OCI-LY1 (cell line): Measurements from ENCODE around the gene PTPRM.

Experiments used
- H2AFZ ChIP-seq: fragments of 200-600 bp; sonication (generic), shearing (Covaris generic); 2 replicates; pipeline ENCODE4 v1.6.0; 2014; ENCODE audit warnings: antibody characterized with exemption, mild to moderate bottlenecking, low read length
- H3F3A ChIP-seq: fragments of 200-600 bp; sonication (generic), shearing (Covaris generic); 2 replicates; pipeline ENCODE4 v1.6.0; 2014; ENCODE audit warnings: mild to moderate bottlenecking, antibody characterized with exemption, low read length, moderate library complexity; ENCODE audit not compliant: insufficient read depth
- H3K27ac ChIP-seq: fragments of 200-600 bp; sonication (generic); 2 replicates; pipeline ENCODE4 v1.5.1; 2014; ENCODE audit warnings: low read length, mixed run types, mild to moderate bottlenecking, low read depth; ENCODE audit not compliant: poor library complexity, severe bottlenecking
- H3K27me3 ChIP-seq: fragments of 200-600 bp; sonication (generic); 2 replicates; pipeline ENCODE4 v1.6.0; 2014; ENCODE audit warnings: antibody characterized with exemption, mild to moderate bottlenecking, low read length, moderate library complexity; ENCODE audit not compliant: insufficient read depth
- H3K36me3 ChIP-seq: fragments of 200-600 bp; sonication (generic); 2 replicates; pipeline ENCODE4 v1.6.1; 2014; ENCODE audit warnings: mild to moderate bottlenecking, antibody characterized with exemption, low read length, moderate library complexity, mixed read lengths; ENCODE audit not compliant: insufficient read depth
- H3K4me1 ChIP-seq: fragments of 200-600 bp; sonication (generic); 2 replicates; pipeline ENCODE4 v1.5.1; 2014; ENCODE audit warnings: mild to moderate bottlenecking, low read length, moderate library complexity; ENCODE audit not compliant: insufficient read depth, severe bottlenecking
- H3K4me2 ChIP-seq: fragments of 200-600 bp; sonication (generic), shearing (Covaris generic); 2 replicates; pipeline ENCODE4 v1.6.1; 2014; ENCODE audit warnings: low read length
- H3K4me3 ChIP-seq: fragments of 200-600 bp; sonication (generic); 2 replicates; pipeline ENCODE4 v1.5.1; 2014; ENCODE audit warnings: low read length, low read depth, mild to moderate bottlenecking, mixed read lengths; ENCODE audit not compliant: poor library complexity, severe bottlenecking
- H3K79me2 ChIP-seq: fragments of 200-600 bp; shearing (Covaris generic); 2 replicates; pipeline ENCODE4 v1.6.1; 2016; ENCODE audit warnings: mixed run types, low read length, mixed read lengths; ENCODE audit not compliant: insufficient read depth
- H3K9ac ChIP-seq: fragments of 200-600 bp; sonication (generic), shearing (Covaris generic); 2 replicates; pipeline ENCODE4 v1.6.1; 2014; ENCODE audit warnings: mild to moderate bottlenecking, low read length, mixed read lengths
- H3K9me2 ChIP-seq: fragments of 200-600 bp; sonication (generic), shearing (Covaris generic); 2 replicates; pipeline ENCODE4 v1.6.1; 2014; ENCODE audit warnings: low read depth, mild to moderate bottlenecking, low read length, mixed read lengths
- H3K9me3 ChIP-seq: fragments of 200-600 bp; shearing (Covaris generic); 2 replicates; pipeline ENCODE4 v1.6.1; 2014; ENCODE audit warnings: low read length, mixed read lengths
- H4K20me1 ChIP-seq: fragments of 200-600 bp; sonication (generic), shearing (Covaris generic); 2 replicates; pipeline ENCODE4 v1.6.0; 2016; ENCODE audit warnings: mild to moderate bottlenecking, low read length; ENCODE audit not compliant: insufficient read depth
- CTCF ChIP-seq: fragments of 200-600 bp; sonication (generic), shearing (Covaris generic); IDR thresholded peaks from 2 replicates; pipeline ENCODE4 v1.5.1; 2017; ENCODE audit warnings: mild to moderate bottlenecking, antibody characterized with exemption, low read length, moderate library complexity, mixed read lengths
- EZH2 ChIP-seq: fragments of 200-600 bp; sonication (generic), shearing (Covaris generic); IDR thresholded peaks from 2 replicates; pipeline ENCODE4 v1.8.0; 2017; ENCODE audit warnings: borderline replicate concordance, mixed run types, mild to moderate bottlenecking, antibody characterized with exemption, low read length, moderate library complexity, mixed read lengths

PTPRM gene

GRCh38 chr18:8242151-8242696 lies 675.1 kb downstream of the PTPRM start:
- H2AFZ ChIP-seq, result no peak overlapping the region
- TF ChIP-seq CTCF (no peak), EZH2 (no peak)
- no peak overlapping the region for H3K4me2 ChIP-seq
- H3K9me2 ChIP-seq, result no peaks in the 10 kb centered on the region
- no peaks in the 10 kb centered on the region for H3K36me3 ChIP-seq
- H3K79me2 ChIP-seq, result no peaks in the 10 kb centered on the region
- no peak overlapping the region for H3K4me3 ChIP-seq
- H4K20me1 ChIP-seq, result no peaks in the 10 kb centered on the region
- no peaks in the 10 kb centered on the region for H3F3A ChIP-seq
- no peaks in the 10 kb centered on the region for H3K27me3 ChIP-seq
- no peak overlapping the region for H3K9ac ChIP-seq
- no peaks in the 10 kb centered on the region for H3K9me3 ChIP-seq
- H3K27ac ChIP-seq, result no peak overlapping the region
- no peaks in the 10 kb centered on the region for H3K4me1 ChIP-seq

- no peak overlapping the region for H3K9ac ChIP-seq
- H3K4me3 ChIP-seq, result no peak overlapping the region
- no peak for TF ChIP-seq EZH2
- no peak for TF ChIP-seq CTCF
- H3F3A ChIP-seq, result no peaks in the 10 kb centered on the region
- H3K9me3 ChIP-seq, result no peaks in the 10 kb centered on the region
- no peak overlapping the region for H2AFZ ChIP-seq
- no peaks in the 10 kb centered on the region for H4K20me1 ChIP-seq
- no peaks in the 10 kb centered on the region for H3K79me2 ChIP-seq
- H3K36me3 ChIP-seq, result no peaks in the 10 kb centered on the region
- no peak overlapping the region for H3K27ac ChIP-seq
- no peak overlapping the region for H3K4me2 ChIP-seq
- H3K9me2 ChIP-seq, result no peaks in the 10 kb centered on the region
- no peaks in the 10 kb centered on the region for H3K4me1 ChIP-seq
- no peaks in the 10 kb centered on the region for H3K27me3 ChIP-seq
Observed at GRCh38 chr18:8247700-8248099, 680.6 kb downstream of the PTPRM start.

GRCh38 chr18:8248576-8248975 lies 681.5 kb downstream of the PTPRM start:
- H3K4me3 ChIP-seq, result no peak overlapping the region
- no peak overlapping the region for H3K4me2 ChIP-seq
- H3K27ac ChIP-seq, result no peak overlapping the region
- no peaks in the 10 kb centered on the region for H3K79me2 ChIP-seq
- no peak overlapping the region for H2AFZ ChIP-seq
- no peaks in the 10 kb centered on the region for H3F3A ChIP-seq
- no peaks in the 10 kb centered on the region for H3K9me2 ChIP-seq
- no peaks in the 10 kb centered on the region for H4K20me1 ChIP-seq
- H3K36me3 ChIP-seq, result no peaks in the 10 kb centered on the region
- H3K9ac ChIP-seq, result no peak overlapping the region
- TF ChIP-seq EZH2, result no peak
- TF ChIP-seq CTCF, result no peak
- H3K27me3 ChIP-seq, result no peaks in the 10 kb centered on the region
- H3K9me3 ChIP-seq, result no peaks in the 10 kb centered on the region
- no peaks in the 10 kb centered on the region for H3K4me1 ChIP-seq
